HG02840 (cell line): Measurements from ENCODE around the gene SELENOP.
"Not testable (repeated sequence)": the region's sequence is repeated elsewhere in the genome, so short reads cannot be mapped to it uniquely, and the experiment has no call there.

Experiments
- ATAC-seq: cut with Tn5 transposase; IDR thresholded peaks from one replicate; pipeline ENCODE4 v1.9.1; 2021; ENCODE audit warnings: mild to moderate bottlenecking, moderate library complexity, moderate number of reproducible peaks; ENCODE audit not compliant: unreplicated experiment, low FRiP score

The SELENOP gene

GRCh38 chr5:42826757-42827515 is 15.2 kb upstream of the SELENOP start:
- no peak for ATAC-seq

- ATAC-seq, result no peak
Observed at GRCh38 chr5:42825422-42826148, 13.9 kb upstream of the SELENOP start.

- no peak for ATAC-seq
Observed at GRCh38 chr5:42824347-42824976, 12.8 kb upstream of the SELENOP start.

GRCh38 chr5:42822548-42822947 is 10.9 kb upstream of the SELENOP start:
- ATAC-seq, result no peak

- ATAC-seq, result no peak
Observed at GRCh38 chr5:42819745-42820144, 8.1 kb upstream of the SELENOP start.

GRCh38 chr5:42816546-42816945 is 4.9 kb upstream of the SELENOP start:
- ATAC-seq, result not testable (repeated sequence)

- ATAC-seq, result no peak
Observed at GRCh38 chr5:42813533-42813932, 1.8 kb upstream of the SELENOP start.

GRCh38 chr5:42812620-42813019 is 928 bp upstream of the SELENOP start:
- no peak for ATAC-seq

- ATAC-seq, result no peak
Observed at GRCh38 chr5:42810834-42811590, 680 bp downstream of the SELENOP start.

GRCh38 chr5:42808888-42809611 is 2.6 kb downstream of the SELENOP start:
- no peak for ATAC-seq

- no peak for ATAC-seq
Observed at GRCh38 chr5:42807722-42808447, 3.8 kb downstream of the SELENOP start.

GRCh38 chr5:42806701-42807262 is 4.9 kb downstream of the SELENOP start:
- ATAC-seq, result no peak

GRCh38 chr5:42806004-42806700 is 5.5 kb downstream of the SELENOP start:
- no peak for ATAC-seq

- ATAC-seq, result no peak
Observed at GRCh38 chr5:42804717-42805339, 6.9 kb downstream of the SELENOP start.

GRCh38 chr5:42801516-42802166 is 10.1 kb downstream of the SELENOP start:
- no peak for ATAC-seq

- ATAC-seq, result no peak
Observed at GRCh38 chr5:42800748-42801330, 10.9 kb downstream of the SELENOP start.

GRCh38 chr5:42799668-42800114 is 12.0 kb downstream of the SELENOP start:
- ATAC-seq, result no peak
